GM19099 (cell line): ENCODE data around the gene CYSRT1.

Experiments
- POLR2A ChIP-seq: IDR thresholded peaks from 3 replicates; pipeline ENCODE4 v1.6.1; 2011; ENCODE audit warnings: low read depth; ENCODE audit not compliant: insufficient read length; ENCODE audit errors: extremely low read depth

CYSRT1 gene

GRCh38 chr9:137233143-137233980 lies 8.4 kb downstream of the CYSRT1 start:
- no peak for TF ChIP-seq POLR2A

DNA sequence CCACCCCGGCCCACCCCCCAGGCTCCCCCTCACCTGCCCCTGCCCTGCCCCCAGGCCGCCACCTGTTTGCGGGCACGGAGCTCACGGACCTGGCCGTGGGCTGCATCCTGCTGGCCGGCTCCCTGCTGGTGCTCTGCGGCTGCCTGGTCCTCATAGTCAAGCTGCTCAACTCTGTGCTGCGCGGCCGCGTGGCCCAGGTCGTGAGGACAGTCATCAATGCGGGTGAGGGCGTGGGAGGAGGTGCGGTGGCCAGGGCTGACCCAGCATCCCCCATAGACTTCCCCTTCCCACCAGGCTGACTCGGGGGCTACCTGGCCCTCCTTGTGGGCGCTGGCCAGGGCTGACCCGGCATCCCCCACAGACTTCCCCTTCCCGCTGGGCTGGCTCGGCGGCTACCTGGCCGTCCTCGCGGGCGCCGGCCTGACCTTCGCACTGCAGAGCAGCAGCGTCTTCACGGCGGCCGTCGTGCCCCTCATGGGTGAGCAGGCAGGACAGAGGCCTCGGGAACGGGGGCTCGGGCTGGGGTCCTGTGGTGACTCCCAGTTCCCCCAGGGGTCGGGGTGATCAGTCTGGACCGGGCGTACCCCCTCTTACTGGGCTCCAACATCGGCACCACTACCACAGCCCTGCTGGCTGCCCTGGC lies 9.2 kb downstream of the CYSRT1 start:
- no peak for TF ChIP-seq POLR2A

GRCh38 chr9:137234758-137235423 lies 9.9 kb downstream of the CYSRT1 start:
- TF ChIP-seq POLR2A: no peak

- TF ChIP-seq POLR2A: no peak
Measured at GRCh38 chr9:137235424-137236237, 10.7 kb downstream of the CYSRT1 start.

- TF ChIP-seq POLR2A: no peak
Measured at GRCh38 chr9:137236238-137236935, 11.4 kb downstream of the CYSRT1 start.

DNA sequence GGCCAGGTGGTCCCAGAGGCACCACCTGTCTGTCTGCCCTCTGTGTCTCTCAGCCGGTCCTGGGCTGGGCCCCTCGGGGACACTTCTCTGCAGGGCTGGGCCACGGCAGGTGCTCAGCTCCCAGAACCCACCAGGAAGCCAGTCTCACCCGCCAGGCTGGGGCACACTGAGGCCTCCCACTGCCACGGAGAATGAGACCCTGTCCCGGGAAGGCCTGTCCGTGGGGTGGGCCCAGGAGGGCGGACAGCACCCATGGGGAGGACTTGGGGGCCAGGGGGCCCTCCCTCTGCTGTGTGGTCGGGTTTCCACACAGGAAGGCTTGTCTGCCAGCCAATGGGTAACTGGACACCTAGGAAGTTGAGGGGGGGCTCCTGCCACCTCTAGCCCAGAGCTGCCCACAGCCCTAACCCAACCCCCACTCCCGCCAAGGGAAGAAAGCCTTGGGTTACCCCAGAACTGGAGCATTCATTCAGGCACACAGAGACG lies 12.0 kb downstream of the CYSRT1 start:
- TF ChIP-seq POLR2A: no peak

- TF ChIP-seq POLR2A: no peak
Measured at GRCh38 chr9:137237759-137238726, 13.1 kb downstream of the CYSRT1 start.

DNA sequence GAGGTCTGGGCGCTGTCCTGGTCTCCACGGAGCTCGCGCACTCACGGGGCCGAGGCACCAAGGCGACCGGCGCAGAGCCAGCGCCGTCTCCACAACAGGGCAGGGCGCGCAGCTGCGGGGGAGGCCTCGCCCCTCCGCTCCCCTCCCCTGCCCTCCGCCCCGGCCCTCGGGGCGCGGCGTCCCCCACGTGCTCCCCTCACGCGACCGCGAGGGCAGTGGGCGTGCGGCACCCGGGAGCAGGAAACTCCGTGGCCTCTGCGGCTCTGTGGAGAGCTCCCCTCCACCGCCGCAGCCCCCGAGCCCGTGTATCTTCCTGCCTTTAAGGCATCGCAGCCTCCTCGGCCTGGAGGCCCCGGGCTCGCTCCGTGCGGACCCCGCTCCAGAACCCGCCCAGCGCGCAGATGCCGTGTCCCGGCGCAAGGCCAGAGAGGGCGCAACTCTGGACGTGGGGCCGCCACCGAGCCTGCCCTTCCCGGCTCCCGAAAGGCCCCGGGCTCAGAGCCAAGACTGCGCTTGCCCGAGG lies 15.4 kb downstream of the CYSRT1 start:
- TF ChIP-seq POLR2A: peak; percentile 59

GRCh38 chr9:137240841-137241489 lies 16.0 kb downstream of the CYSRT1 start, which contains the start of gene TUBB4B:
TUBB4B (plus strand) TSS chr9:137241287; CDS start chr9:137241361, 74 bp downstream.
- peak; percentile 100 for TF ChIP-seq POLR2A

GRCh38 chr9:137241490-137242268 lies 16.7 kb downstream of the CYSRT1 start:
- no peak for TF ChIP-seq POLR2A
